Hepatic stellate cell (primary cell): Measurements from ENCODE around the gene CYP27A1.

Experiments
- DNase-seq: peaks from one replicate; pipeline ENCODE4 v3.0.0; 2011; ENCODE audit warnings: low spot score

Gene CYP27A1

DNA sequence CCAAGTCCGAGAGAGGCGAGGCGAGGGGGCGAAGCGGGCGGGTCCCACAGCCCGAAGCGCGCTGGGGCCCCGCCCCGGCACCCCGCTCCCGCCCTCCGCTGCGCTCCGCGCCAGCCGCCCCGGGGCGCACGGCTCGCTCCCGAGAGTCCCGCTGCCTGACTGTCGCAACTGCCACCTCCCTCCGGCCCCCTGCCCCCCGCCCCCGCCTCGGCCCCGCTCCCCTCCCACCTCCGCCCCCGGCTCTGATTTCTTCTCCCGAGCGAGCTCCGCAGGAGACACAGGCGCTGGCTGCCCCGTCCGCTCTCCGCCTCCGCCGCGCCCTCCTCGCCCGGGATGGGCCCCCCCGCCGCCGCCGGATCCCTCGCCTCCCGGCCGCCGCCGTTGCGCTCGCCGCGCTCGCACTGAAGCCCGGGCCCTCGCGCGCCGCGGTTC, 77.6 kb downstream of the CYP27A1 start, which contains the start of gene WNT6:
WNT6 (plus strand) TSS at position 250 of the 432 bp plus-strand sequence. CDS start 233 bp downstream, outside the sequence.
- no peak for DNase-seq

DNA sequence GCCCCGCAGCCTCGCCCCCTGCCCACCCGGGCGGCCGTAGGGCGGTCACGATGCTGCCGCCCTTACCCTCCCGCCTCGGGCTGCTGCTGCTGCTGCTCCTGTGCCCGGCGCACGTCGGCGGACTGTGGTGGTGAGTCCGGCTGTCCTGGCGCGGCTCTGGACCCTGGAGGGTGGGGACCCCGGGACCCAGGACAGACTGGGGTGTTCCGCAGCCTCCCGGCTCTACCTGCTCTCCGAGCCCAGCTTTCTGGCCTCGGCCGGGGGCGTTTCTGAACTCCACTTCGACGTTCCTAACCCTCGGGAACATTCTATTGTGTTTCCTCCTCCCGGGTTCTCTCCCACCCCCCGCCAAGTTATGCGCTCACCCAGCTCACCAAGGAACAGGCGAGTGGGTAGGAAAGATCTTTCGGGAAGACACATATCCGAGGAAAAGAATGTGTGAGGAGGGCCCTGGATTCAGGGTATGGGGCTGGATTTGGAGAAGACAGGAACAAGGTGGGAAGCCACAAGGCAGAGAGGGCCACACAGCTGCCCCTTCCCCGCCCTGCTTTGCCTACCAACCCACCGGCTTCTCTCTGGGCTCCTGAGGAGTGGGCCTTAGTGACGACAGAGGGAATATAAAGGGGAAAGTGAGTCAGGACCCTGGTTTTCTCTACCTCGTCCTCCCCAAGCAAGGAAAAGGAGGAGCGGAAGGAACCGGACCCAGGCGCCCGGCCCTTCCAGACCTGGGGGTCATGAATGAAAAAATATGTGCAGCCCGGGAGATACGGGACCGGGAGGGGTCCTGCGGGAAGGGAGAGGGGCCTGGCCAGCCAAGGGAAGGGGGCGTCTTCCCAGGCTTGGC, 78.3 kb downstream of the CYP27A1 start:
- no peak for DNase-seq

DNA sequence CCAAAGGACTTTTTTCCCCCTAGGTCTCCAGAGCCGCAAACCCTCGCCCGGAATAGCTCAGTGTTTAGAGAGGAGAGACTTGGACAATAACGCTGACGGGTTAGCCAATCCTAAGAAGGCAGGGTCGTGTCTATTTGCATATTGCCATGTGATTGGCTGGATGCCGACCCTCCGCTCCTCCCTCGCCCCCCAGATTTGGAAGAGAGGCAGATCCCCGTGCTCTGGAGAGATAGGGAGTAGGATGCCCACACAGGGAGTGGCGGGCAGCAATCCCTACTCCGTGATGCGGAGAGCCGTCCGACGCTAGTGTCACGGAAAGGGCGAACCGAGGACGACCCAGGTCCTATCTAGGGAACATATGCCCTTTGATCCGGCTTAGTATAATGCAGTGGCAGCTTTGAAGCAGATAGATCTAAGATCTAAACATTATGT, 79.0 kb downstream of the CYP27A1 start:
- no peak for DNase-seq

GRCh38 chr2:218861645-218862318, 79.8 kb downstream of the CYP27A1 start:
- DNase-seq, result no peak

DNA sequence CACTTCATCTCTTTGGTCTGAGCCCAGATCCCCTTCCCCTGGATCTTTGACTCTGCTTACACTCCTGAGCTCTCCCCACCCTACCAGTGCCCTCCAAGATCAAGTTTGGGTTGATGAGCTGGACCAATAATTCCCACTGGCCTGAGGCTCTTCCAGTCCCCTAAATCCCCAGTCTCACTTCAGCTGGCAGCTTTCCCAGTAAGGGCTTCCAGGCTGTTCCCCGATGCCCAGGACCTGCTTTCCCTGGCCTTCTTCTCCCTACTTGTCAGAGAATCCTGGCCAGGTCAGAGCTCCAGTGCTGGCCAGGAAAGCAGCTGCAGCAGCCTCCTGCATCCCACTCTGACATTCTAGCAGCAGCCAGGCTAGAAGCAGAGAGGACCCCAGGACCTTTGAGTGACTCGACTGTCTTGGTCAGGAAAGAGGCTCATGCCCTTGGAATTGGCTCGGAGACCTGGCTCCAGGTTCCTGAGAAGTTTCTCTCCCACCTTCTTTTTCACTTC, 81.1 kb downstream of the CYP27A1 start:
- no peak for DNase-seq
